MM.1S (cell line): ENCODE measurements around the gene KIAA1755.

Source experiments
- DNase-seq: peaks from one replicate; pipeline ENCODE4 v3.0.0-alpha.2; 2015
- H2AFZ ChIP-seq: fragments of 300-600 bp; sonication (generic); 2 replicates; pipeline ENCODE4 v1.6.0; 2016; ENCODE audit warnings: antibody characterized with exemption, low read length
- H3F3A ChIP-seq: fragments of 300-600 bp; sonication (generic); 2 replicates; pipeline ENCODE4 v1.6.1; 2016; ENCODE audit warnings: mild to moderate bottlenecking, antibody characterized with exemption, low read length, moderate library complexity, mixed read lengths; ENCODE audit not compliant: insufficient read depth
- H3K27ac ChIP-seq: fragments of 300-600 bp; sonication (generic); 2 replicates; pipeline ENCODE4 v1.5.1; 2016; ENCODE audit warnings: mild to moderate bottlenecking, low read length
- H3K27me3 ChIP-seq: fragments of 300-600 bp; sonication (generic); replicated peaks from 2 replicates; pipeline ENCODE4 v1.6.0; 2016; ENCODE audit warnings: low read length; ENCODE audit not compliant: insufficient read depth
- H3K36me3 ChIP-seq: fragments of 300-600 bp; sonication (generic); replicated peaks from 2 replicates; pipeline ENCODE4 v1.6.1; 2016; ENCODE audit warnings: mild to moderate bottlenecking, low read length, mixed read lengths; ENCODE audit not compliant: insufficient read depth
- H3K4me1 ChIP-seq: fragments of 300-600 bp; sonication (generic); 2 replicates; pipeline ENCODE4 v1.6.1; 2016; ENCODE audit warnings: low read length, mixed read lengths
- H3K4me2 ChIP-seq: fragments of 300-600 bp; sonication (generic); 2 replicates; pipeline ENCODE4 v1.6.0; 2016; ENCODE audit warnings: low read depth, low read length
- H3K4me3 ChIP-seq: fragments of 300-600 bp; sonication (generic); 2 replicates; pipeline ENCODE4 v1.5.1; 2016; ENCODE audit warnings: low read length, mixed read lengths
- H3K79me2 ChIP-seq: fragments of 300-600 bp; sonication (generic); 2 replicates; pipeline ENCODE4 v1.6.1; 2016; ENCODE audit warnings: mixed run types, low read length, mixed read lengths
- H3K9ac ChIP-seq: fragments of 300-600 bp; sonication (generic); 2 replicates; pipeline ENCODE4 v1.6.1; 2016; ENCODE audit warnings: low read length, mixed read lengths
- H3K9me2 ChIP-seq: fragments of 300-600 bp; sonication (generic); replicated peaks from 2 replicates; pipeline ENCODE4 v1.6.1; 2016; ENCODE audit warnings: mild to moderate bottlenecking, low read length, mixed read lengths; ENCODE audit not compliant: insufficient read depth
- H3K9me3 ChIP-seq: fragments of 300-600 bp; sonication (generic); replicated peaks from 2 replicates; pipeline ENCODE4 v1.6.1; 2016; ENCODE audit warnings: mild to moderate bottlenecking, low read length, mixed read lengths; ENCODE audit not compliant: insufficient read depth
- H4K20me1 ChIP-seq: fragments of 300-600 bp; sonication (generic); 2 replicates; pipeline ENCODE4 v1.6.1; 2016; ENCODE audit warnings: mild to moderate bottlenecking, low read length, moderate library complexity, mixed read lengths; ENCODE audit not compliant: insufficient read depth
- CTCF ChIP-seq: fragments of 300-600 bp; sonication (generic); IDR thresholded peaks from 2 replicates; pipeline ENCODE4 v1.5.1; 2016; ENCODE audit warnings: antibody characterized with exemption, low read length, mixed read lengths
- EZH2 ChIP-seq: fragments of 300-600 bp; sonication (generic); optimal IDR thresholded peaks from 2 replicates; pipeline ENCODE3; 2017; ENCODE audit warnings: low read depth, mild to moderate bottlenecking, antibody characterized with exemption, low read length, mixed read lengths
- EZH2phosphoT487 ChIP-seq: fragments of 300-600 bp; sonication (generic); IDR thresholded peaks from 2 replicates; pipeline ENCODE4 v1.6.1; 2018; ENCODE audit warnings: antibody characterized with exemption, low read length

The KIAA1755 gene

DNA sequence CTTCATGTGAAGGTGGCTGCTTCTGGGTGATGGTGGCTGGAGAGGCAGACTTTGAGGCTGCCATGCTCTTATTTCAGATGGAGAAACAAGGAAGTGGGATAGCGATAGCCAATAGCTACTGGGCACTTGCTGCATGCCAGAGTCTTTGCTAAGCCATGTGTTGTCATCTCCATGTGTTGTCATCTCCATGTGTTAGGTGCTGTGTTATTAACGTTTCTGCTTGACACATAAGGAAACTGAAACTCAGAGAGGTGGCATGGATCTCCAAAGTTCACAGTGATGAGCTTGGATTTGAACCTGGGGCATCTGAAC, 16.9 kb downstream of the KIAA1755 start:
- Histone ChIP-seq H3K9ac (no peak overlapping the region), H2AFZ (no peak overlapping the region), H3K4me3 (no peak overlapping the region), H3K4me2 (no peak overlapping the region), H3K79me2 (no peaks in the 10 kb centered on the region), H3K27me3 (no peaks in the 10 kb centered on the region; the same call in 1 of the 2 replicates), H4K20me1 (no peaks in the 10 kb centered on the region), H3K9me2 (no peaks in the 10 kb centered on the region), H3K27ac (no peak overlapping the region), H3K4me1 (no peaks in the 10 kb centered on the region), H3F3A (no peaks in the 10 kb centered on the region), H3K36me3 (no peaks in the 10 kb centered on the region), H3K9me3 (no peaks in the 10 kb centered on the region)
- TF ChIP-seq CTCF, result no peak
- TF ChIP-seq EZH2phosphoT487, result no peak
- TF ChIP-seq EZH2, result no peak
- no peak for DNase-seq

- H4K20me1 ChIP-seq, result no peaks in the 10 kb centered on the region
- no peak overlapping the region for H2AFZ ChIP-seq
- H3K4me1 ChIP-seq, result no peaks in the 10 kb centered on the region
- no peak overlapping the region for H3K9ac ChIP-seq
- DNase-seq, result peak; percentile 23
- H3K27me3 ChIP-seq, result no peaks in the 10 kb centered on the region; the same call in 1 of the 2 replicates
- no peak overlapping the region for H3K4me2 ChIP-seq
- no peaks in the 10 kb centered on the region for H3K9me3 ChIP-seq
- H3K4me3 ChIP-seq, result no peak overlapping the region
- no peak for TF ChIP-seq EZH2
- peak; percentile 67 for TF ChIP-seq CTCF
- H3K79me2 ChIP-seq, result no peaks in the 10 kb centered on the region
- H3K27ac ChIP-seq, result no peak overlapping the region
- no peaks in the 10 kb centered on the region for H3K9me2 ChIP-seq
- no peaks in the 10 kb centered on the region for H3K36me3 ChIP-seq
- no peaks in the 10 kb centered on the region for H3F3A ChIP-seq
Measured at GRCh38 chr20:38242848-38243708, 17.5 kb downstream of the KIAA1755 start.

DNA sequence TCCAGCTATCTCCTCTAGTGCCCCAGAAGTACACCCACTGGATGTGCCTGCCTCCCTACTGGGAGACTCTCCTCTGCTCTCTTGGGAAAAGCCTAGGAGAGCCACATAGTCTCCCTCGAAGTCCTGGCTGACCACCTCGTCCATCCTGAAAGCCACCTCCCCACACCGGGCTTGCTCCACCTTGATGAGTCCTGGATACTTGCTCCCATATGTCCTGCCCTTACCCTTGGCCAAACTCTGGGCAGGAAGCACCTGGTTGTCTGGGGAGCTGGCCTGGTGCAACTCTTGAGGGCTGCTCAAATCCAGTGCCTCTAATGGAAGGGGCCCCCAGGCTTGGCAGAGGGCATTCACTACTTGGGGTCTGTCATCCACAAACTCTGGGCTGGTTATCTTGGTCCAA, 19.3 kb downstream of the KIAA1755 start:
- Histone ChIP-seq H3K4me2 (no peak overlapping the region), H3K9me3 (no peaks in the 10 kb centered on the region), H3K4me3 (no peak overlapping the region), H3K79me2 (no peaks in the 10 kb centered on the region), H3K27ac (no peak overlapping the region), H3K9me2 (no peaks in the 10 kb centered on the region), H2AFZ (no peak overlapping the region), H3K27me3 (no peaks in the 10 kb centered on the region; the same call in 1 of the 2 replicates), H4K20me1 (no peaks in the 10 kb centered on the region), H3K9ac (no peak overlapping the region), H3F3A (no peaks in the 10 kb centered on the region), H3K4me1 (no peaks in the 10 kb centered on the region), H3K36me3 (no peaks in the 10 kb centered on the region)
- no peak for DNase-seq
- TF ChIP-seq EZH2 (no peak), CTCF (no peak), EZH2phosphoT487 (no peak)
